GM18951 (cell line): ENCODE results near the gene FRMD3.
"Not testable (repeated sequence)": the region's sequence is repeated elsewhere in the genome, so short reads cannot be mapped to it uniquely, and the experiment has no call there.

Source experiments
- POLR2A ChIP-seq: IDR thresholded peaks from 4 replicates; pipeline ENCODE4 v1.6.1; 2011; ENCODE audit warnings: mild to moderate bottlenecking; ENCODE audit not compliant: insufficient read length, insufficient read depth; ENCODE audit errors: extremely low read depth
- in situ Hi-C: fragments of 300-500 bp; cut with MboI; formaldehyde crosslinking; loops from one replicate; pipeline ENCODE4 v1.12.0; 2022; ENCODE audit warnings: low sequenced_read_pairs, mixed read lengths, inconsistent platforms; ENCODE audit not compliant: unreplicated experiment

Gene FRMD3

GRCh38 chr9:83544002-83544698 lies 5.9 kb upstream of the FRMD3 start:
- in situ Hi-C loops = loop anchor here (10.0 kb wide), 1 partner anchor 209 kb away; no protein-coding TSS in a partner anchor
- no peak for TF ChIP-seq POLR2A

- in situ Hi-C loops = no loop called here
- TF ChIP-seq POLR2A = no peak
Measured at GRCh38 chr9:83538890-83539238, 663 bp upstream of the FRMD3 start.

- no peak for TF ChIP-seq POLR2A
- in situ Hi-C loops = no loop called here
Measured at GRCh38 chr9:83537331-83538171, 650 bp downstream of the FRMD3 start.

- no peak for TF ChIP-seq POLR2A
- in situ Hi-C loops = no loop called here
Measured at GRCh38 chr9:83536332-83536731, 1.9 kb downstream of the FRMD3 start.

- TF ChIP-seq POLR2A = no peak
Measured at GRCh38 chr9:83535736-83536135, 2.5 kb downstream of the FRMD3 start.

GRCh38 chr9:83533296-83533695 lies 4.9 kb downstream of the FRMD3 start:
- in situ Hi-C loops = no loop called here
- no peak for TF ChIP-seq POLR2A

More at GRCh38 chr9:83535736-83536135, 2.5 kb downstream of the FRMD3 start:
- in situ Hi-C loops = no loop called here

GRCh38 chr9:83526901-83527300 lies 11.3 kb downstream of the FRMD3 start:
- in situ Hi-C loops = no loop called here
- no peak for TF ChIP-seq POLR2A

GRCh38 chr9:83526211-83526610 lies 12.0 kb downstream of the FRMD3 start:
- in situ Hi-C loops = no loop called here
- no peak for TF ChIP-seq POLR2A

- in situ Hi-C loops = no loop called here
- no peak for TF ChIP-seq POLR2A
Measured at GRCh38 chr9:83523684-83524083, 14.5 kb downstream of the FRMD3 start.

GRCh38 chr9:83521411-83521810 lies 16.8 kb downstream of the FRMD3 start:
- in situ Hi-C loops = no loop called here
- no peak for TF ChIP-seq POLR2A

GRCh38 chr9:83521011-83521410 lies 17.2 kb downstream of the FRMD3 start:
- no peak for TF ChIP-seq POLR2A
- in situ Hi-C loops = no loop called here

- TF ChIP-seq POLR2A = no peak
Measured at GRCh38 chr9:83520292-83520691, 17.9 kb downstream of the FRMD3 start.

GRCh38 chr9:83517980-83518379 lies 20.2 kb downstream of the FRMD3 start:
- in situ Hi-C loops = not testable (repeated sequence)

More at GRCh38 chr9:83520292-83520691, 17.9 kb downstream of the FRMD3 start:
- in situ Hi-C loops = no loop called here

GRCh38 chr9:83514767-83515166 lies 23.4 kb downstream of the FRMD3 start:
- TF ChIP-seq POLR2A = no peak
- in situ Hi-C loops = no loop called here
